M059J (cell line): ENCODE data around the gene HYCC1. TPM values are rescaled to one million over a fixed set of nuclear protein-coding genes. Genes with fewer than 3 reads are reported as not detected.
A peak's percentile ranks its signal among the peaks of the same experiment; 100 is the strongest.
"Not testable (repeated sequence)": the region's sequence is repeated elsewhere in the genome, so short reads cannot be mapped to it uniquely, and the experiment has no call there.

Experiments
- DNase-seq: peaks from one replicate; pipeline ENCODE4 v3.0.0-alpha.2; 2012; ENCODE audit warnings: low read depth
- total RNA-seq: library from RNA; depleted of rRNA; stranded (reverse); fragments of >200 nt; shearing (Covaris generic); gene quantifications from 2 replicates; pipeline ENCODE4 v1.2.3, GENCODE V29; 2014; rRNA removed

HYCC1 gene
- 76.4 and 136 TPM in 2 replicates for total RNA-seq

GRCh38 chr7:23013715-23014649, at the start of gene HYCC1:
TSS of gene HYCC1 (minus strand) at chr7:23014130. CDS start at chr7:22991111, 23,019 bp downstream.
- DNase-seq: peak; percentile 98

DNA sequence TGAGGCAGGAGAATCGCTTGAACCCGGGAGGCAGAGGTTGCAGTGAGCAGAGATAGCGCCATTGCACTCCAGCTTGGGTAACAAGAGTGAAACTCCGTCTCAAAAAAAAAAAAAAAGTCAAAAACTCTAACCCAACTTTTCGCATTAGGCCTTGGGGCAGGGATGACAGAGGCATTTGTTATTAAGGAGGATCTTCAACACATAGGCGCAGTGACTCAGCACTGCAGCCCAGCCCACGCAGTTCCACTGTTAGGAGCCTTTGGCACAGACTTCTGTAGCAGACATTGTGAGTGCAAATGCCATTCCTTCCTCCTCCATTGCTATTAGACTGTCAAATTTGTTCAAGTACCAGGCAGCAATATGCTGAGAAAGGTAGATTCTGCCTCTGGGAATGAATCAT, 48.5 kb upstream of the HYCC1 start:
- DNase-seq: no peak

- DNase-seq: no peak
Observed at GRCh38 chr7:23061327-23061726, 47.4 kb upstream of the HYCC1 start.

DNA sequence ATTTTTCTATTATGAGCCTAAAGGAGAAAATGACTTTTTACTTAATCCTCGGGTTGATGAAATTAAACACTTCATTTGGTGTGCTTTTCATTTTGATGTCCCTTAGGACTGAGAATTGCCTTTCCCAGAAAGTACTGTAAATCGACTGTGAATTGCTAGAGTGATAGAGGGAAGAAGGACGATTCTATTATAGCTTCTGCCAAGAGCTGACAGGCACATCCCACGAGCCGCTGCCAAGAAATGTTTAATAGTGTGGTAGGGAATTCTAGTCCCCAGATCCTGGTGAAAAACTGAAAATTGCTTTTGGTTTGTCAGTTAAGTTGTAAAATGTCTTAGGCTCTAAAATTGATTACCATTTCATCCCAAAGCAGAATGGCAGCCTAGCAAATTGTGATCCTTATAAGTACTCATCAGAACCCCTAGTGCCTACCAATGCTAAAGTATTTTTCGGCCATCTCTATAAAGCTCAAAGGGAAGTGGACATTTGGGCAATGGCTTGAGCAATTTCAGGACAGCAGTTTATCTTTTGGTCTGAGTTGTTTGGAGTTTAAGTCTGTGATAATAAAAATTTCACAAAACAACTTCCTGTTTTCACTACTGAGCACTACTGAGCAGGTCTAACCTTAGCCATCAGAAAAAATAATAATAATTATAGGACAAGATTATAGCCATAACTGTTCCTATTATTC, 44.6 kb upstream of the HYCC1 start:
- no peak for DNase-seq

DNA sequence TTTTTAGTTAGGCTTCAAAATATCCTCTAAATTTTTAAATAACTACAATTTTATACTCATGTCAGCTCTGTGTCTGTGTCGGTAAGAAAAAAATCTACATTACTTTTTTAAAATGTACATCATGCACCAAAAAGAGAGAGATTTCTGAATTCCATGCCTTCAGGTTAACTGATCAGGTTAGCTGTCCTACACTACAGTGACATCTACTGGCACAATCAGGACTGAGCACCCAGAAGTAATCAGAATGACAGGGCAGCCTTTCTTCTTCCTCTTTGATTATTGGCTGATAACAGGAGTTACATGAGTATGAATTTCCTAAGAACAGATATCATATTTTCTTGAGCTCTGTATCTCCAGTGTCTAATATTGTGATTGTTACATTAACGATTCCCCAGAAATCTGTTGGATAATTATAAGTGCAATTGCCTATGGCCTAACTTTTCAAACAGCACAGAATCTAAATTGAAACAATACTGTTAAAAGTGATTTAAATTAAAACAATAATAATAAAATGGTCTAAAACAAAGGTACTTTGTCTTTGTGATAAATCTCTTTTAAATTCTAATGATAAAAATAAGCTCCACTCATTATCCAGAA, 41.8 kb upstream of the HYCC1 start:
- peak; percentile 65 for DNase-seq

DNA sequence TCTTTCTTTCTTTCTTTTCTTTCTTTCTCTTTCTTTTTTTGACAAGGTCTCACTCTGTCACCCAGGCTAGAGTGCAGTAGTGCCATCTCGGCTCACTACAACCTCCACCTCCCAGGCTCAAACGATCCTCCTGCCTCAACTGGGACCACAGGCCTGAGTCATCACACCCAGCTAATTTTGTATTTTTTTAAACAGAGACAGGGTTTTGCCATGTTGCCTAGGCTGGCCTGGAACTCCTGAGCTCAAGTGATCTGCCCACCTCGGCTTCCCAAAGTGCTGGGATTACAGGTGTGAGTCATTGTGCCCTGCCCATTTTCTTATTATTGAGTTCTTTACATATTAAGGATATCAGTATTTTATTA, 37.2 kb upstream of the HYCC1 start:
- peak; percentile 85 for DNase-seq

- not testable (repeated sequence) for DNase-seq
Observed at GRCh38 chr7:23046336-23046735, 32.4 kb upstream of the HYCC1 start.

GRCh38 chr7:23045086-23045485, 31.2 kb upstream of the HYCC1 start:
- not testable (repeated sequence) for DNase-seq

- DNase-seq: peak; percentile 62
Observed at GRCh38 chr7:23044581-23044980, 30.7 kb upstream of the HYCC1 start.

- peak; percentile 63 for DNase-seq
Observed at GRCh38 chr7:23043441-23043840, 29.5 kb upstream of the HYCC1 start.

DNA sequence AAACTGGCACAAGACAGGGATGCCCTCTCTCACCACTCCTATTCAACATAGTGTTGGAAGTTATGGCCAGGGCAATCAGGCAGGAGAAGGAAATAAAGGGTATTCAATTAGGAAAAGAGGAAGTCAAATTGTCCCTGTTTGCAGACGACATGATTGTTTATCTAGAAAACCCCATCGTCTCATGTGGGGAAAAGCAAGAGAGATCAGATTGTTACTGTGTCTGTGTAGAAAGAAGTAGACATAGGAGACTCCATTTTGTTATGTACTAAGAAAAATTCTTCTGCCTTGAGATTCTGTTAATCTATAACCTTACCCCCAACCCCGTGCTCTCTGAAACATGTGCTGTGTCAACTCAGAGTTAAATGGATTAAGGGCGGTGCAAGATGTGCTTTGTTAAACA, 25.7 kb upstream of the HYCC1 start:
- not testable (repeated sequence) for DNase-seq

- not testable (repeated sequence) for DNase-seq
Observed at GRCh38 chr7:23035542-23036371, 21.8 kb upstream of the HYCC1 start.

DNA sequence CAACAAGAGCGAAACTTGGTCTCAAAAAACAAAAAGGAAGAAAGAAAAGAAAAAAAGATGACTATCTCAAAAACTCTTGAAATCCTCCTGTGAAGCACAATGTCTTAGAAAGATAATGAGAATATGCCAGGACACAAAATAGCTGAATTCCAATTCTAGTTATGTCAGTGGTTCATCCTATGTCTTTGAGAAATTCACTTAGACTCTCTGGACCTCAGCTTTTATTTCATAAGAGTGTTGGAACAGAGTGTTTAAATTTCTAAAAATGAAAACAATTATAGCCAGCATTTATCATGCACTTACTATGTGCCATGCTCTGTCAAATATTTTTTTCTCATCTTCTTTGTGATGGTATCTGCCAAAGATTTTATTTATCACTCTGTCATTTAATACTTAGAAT, 13.3 kb upstream of the HYCC1 start:
- DNase-seq: no peak

DNA sequence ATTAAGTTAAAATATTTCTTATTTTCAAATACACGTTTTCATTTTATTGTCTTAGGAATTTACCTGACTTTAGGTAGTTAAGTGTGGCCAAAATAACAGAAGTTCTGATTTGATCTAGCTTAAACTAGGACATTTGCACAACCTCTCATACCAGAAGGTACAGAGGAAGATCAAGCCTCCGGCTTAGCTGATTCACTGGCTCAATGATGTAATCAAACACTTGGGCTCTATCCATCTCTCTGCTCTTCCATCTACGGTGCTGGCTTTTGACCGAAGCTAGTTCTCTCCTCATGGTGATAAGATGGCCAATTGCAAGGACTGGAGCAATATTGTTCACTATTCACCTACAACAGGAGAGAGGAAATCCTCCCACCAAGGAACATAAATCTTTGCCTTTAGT, 12.2 kb upstream of the HYCC1 start:
- DNase-seq: no peak

GRCh38 chr7:23024454-23024853, 10.5 kb upstream of the HYCC1 start:
- DNase-seq: no peak

- DNase-seq: no peak
Observed at GRCh38 chr7:23022851-23023250, 8.9 kb upstream of the HYCC1 start.

GRCh38 chr7:23022258-23022769, 8.4 kb upstream of the HYCC1 start:
- peak; percentile 81 for DNase-seq

DNA sequence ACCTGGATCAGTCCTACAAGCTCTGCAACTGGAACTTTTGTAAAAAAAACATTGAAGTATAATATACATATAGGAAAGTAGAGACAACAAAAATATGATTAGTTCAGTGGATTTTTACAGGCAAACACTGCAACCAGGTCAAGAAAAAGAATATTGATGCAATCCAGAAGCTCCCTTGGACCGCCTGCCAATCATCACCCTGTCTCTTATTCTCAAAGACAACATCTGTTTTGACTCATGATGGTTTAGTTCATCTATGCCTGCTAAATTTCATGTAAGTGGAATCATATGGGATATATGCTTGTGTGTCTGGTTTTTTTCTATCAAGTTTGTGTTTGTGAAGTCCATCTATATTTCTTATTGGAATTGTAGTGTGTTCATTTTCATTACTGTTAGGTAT, 7.7 kb upstream of the HYCC1 start:
- DNase-seq: no peak

DNA sequence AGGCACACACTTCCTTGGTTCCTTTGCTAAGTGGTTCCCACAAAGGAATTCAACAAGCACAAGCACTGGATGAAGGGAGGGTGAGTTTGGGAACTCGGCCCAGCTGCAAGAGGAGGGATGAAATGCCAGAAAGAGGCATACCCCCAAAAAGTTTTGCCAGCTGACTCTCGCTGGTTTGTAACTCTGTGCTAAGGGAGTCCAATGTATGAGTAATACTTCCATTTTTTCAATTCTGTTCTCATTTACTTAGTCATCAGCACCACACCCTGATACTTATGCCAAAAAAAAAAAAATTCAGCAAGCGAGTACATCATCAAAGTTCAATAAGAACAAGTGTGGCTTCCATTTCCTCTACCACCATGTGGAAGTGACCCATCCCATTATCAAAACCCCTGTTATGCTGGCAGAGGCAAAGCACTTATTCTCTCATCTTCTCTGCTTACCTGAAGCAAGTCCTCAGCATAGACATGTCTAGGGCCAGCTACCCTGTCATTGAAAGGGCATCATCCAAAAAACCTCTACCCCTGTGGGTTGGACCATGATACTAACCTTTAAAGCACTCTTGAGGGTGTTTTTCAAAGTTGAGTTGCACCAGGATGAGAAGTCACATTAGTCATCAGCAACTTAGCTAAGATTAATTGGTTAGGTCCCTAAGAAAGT, 6.9 kb upstream of the HYCC1 start:
- peak; percentile 85 for DNase-seq

DNA sequence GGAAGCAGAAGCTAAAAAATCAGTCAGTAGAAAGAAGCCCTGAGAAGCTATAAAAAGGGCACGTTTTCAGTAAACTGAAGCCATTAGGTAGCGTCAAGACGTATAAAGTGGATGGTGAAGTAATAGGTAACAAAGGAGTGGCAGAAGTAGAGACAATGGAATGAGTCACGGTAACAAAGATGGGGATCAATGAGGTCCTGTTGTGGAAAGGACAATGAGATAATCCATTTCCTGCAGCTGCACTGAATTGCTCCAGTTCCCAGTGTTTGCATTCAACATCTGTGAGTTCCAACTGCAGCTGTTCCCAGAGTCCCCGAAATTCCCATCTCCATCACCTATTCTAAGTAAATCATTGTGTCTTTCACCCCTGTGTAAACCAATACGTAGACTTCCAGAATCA, 4.8 kb upstream of the HYCC1 start:
- DNase-seq: no peak

- DNase-seq: no peak
Observed at GRCh38 chr7:23017309-23017708, 3.4 kb upstream of the HYCC1 start.
